GM18508 (cell line): ENCODE results near the gene ZNF763.
"Not testable (repeated sequence)": the region's sequence is repeated elsewhere in the genome, so short reads cannot be mapped to it uniquely, and the experiment has no call there.

Source experiments
- ATAC-seq: cut with Tn5 transposase; IDR thresholded peaks from one replicate; pipeline ENCODE4 v1.9.1; 2021; ENCODE audit warnings: moderate number of reproducible peaks; ENCODE audit not compliant: insufficient read depth, unreplicated experiment

Gene ZNF763

DNA sequence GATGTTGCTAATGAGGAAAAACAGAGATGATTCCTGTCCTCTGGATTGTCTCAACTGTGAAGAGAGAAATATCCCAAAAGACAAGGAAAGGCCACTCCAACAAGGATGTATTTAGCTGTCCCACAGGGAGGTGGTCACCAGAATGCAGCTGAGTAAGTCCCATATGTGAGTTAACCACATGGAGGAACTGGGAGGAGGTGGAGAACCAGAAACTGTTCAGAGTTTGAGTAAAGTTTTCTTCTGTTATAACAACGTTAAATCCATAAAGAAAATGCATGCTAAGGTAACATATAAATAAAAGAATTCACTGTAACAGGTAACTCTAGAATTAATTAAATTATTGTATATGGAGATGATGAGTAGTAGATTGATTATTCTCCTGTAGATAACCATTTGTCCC, 5.3 kb downstream of the ZNF763 start:
- no peak for ATAC-seq

DNA sequence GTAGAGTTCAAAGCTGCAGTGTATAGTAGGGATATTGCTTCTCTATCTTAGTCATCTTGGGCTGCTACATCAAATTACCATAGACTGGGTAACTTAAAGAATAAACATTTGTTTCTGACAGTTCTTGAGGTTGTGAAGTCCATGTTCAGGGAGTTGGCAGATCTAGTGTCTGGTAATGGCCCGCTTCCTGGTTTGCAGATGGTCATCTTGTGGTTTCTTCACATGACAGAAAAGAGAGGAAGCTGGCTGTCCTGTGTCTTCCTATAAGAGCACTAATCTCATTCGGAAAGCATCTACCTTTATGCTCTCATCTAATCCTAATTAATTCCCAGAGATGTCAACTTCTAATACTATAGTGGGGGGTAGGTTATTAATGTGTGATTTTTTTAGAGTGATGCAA, 6.2 kb downstream of the ZNF763 start:
- no peak for ATAC-seq

DNA sequence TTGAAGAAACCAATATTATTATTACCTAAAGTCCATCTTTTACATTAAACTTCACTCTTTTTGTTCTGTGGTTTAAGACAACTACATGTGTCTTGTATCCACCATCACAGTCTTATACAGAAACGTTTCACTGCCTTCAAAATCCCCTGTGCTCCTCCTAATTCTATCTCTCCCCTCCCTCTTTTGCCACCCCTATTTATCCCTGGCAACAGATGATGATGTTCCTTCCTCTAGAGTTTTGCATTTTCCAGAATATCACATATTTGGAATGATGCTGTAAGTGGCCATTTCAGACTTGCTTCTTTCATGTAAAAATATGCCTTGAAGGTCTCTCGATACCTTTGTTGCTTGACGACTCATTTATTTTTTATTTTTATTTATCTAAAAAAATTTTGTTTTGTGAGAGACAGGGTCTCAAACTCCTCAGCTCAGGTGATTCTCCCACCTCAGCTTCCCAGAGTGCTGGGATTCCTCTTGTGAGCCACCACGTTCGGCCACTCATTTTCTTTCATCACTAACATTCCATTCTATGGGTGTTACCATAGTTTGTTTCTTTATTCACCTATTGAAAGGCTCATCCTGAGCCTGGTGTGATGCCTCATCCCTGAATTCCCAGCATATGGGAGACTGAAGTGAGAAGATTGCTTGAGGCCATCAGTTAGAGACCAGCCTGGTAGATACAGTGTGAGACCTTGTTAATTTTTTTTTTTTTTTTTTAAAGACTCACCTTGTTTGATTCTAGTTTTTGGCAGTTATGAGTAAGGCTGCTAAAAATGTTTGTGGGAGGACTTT, 8.4 kb downstream of the ZNF763 start:
- no peak for ATAC-seq

DNA sequence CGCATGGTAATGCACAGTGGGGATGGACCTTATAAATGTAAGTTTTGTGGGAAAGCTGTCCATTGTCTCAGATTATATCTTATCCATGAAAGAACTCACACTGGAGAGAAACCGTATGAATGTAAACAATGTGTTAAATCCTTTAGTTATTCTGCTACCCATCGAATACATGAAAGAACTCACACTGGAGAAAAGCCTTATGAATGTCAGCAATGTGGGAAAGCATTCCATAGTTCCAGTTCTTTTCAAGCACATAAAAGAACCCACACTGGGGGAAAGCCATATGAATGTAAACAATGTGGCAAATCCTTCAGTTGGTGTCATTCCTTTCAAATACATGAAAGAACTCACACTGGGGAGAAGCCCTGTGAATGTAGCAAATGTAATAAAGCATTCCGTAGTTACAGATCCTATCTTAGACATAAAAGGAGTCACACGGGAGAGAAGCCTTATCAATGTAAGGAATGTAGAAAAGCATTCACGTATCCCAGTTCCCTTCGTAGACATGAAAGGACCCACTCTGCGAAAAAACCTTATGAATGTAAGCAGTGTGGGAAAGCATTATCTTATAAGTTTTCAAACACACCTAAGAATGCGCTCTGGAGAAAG, 13.8 kb downstream of the ZNF763 start:
- no peak for ATAC-seq

DNA sequence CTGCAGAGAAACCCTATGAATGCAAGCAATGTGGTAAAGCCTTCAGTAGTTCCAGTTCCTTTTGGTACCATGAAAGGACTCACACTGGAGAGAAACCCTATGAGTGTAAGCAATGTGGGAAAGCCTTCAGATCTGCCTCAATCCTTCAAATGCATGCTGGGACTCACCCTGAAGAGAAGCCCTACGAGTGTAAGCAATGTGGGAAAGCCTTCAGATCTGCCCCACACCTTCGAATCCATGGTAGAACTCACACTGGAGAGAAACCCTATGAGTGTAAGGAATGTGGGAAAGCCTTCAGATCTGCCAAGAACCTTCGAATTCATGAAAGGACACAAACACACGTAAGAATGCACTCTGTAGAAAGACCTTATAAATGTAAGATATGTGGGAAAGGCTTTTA, 14.7 kb downstream of the ZNF763 start:
- ATAC-seq, result no peak

DNA sequence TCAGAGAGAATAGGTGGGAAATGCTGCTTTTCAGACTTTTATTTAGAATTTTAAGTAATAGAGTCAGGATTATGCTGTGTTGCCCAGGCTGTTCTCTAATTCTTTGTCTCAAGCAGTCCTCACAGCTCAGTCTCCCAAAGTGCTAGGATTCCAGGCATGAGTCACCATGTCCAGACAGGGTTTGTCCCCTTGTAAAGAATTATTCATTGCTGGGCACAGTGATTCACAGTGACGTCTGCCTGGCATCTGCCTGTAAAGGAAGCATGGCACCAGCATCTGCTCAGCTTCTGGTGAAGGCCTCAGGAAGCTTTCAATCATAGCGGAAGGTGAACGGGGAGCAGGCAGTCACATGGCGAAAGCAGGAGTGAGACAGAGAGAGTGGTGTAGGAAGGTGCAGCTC, 17.7 kb downstream of the ZNF763 start:
- no peak for ATAC-seq

DNA sequence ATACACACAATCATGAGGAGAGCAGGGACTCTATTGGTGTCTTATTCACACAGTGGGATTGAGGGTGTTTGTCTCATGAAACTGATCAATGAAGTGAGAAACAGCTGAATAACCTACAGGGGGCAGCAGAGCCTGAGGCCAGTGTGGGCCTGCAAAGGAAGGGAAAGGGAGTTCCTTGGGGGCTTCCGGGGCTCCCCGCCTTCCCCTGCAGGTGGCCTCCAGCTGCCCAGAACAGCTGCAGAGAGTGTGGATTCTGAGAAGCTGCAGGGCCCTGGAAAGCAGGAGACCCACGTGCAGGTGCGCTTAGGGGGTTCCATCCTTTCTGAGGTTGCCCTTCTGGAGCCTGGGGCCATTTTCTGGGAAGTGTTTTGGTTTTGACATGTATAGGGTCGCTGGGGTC, 20.1 kb downstream of the ZNF763 start:
- no peak for ATAC-seq

DNA sequence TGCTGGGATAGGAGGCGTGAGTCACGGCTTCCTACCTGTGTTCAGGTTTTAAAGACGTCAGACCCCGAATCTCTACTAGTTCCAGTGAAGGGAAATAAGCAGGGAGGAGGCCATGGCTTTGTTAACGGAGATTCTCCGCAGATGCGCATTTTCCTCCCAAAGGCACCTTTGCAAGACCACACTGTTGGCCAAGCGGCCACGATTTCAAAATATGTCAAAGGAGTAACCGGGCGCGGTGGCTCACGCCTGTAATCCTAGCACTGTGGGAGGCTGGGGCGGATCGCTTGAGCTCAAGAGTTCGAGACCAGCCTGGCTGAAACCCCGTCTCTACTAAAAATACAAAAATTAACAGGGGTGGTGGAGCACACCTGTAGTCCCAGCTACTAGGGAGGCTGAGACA, 21.9 kb downstream of the ZNF763 start:
- ATAC-seq, result no peak

DNA sequence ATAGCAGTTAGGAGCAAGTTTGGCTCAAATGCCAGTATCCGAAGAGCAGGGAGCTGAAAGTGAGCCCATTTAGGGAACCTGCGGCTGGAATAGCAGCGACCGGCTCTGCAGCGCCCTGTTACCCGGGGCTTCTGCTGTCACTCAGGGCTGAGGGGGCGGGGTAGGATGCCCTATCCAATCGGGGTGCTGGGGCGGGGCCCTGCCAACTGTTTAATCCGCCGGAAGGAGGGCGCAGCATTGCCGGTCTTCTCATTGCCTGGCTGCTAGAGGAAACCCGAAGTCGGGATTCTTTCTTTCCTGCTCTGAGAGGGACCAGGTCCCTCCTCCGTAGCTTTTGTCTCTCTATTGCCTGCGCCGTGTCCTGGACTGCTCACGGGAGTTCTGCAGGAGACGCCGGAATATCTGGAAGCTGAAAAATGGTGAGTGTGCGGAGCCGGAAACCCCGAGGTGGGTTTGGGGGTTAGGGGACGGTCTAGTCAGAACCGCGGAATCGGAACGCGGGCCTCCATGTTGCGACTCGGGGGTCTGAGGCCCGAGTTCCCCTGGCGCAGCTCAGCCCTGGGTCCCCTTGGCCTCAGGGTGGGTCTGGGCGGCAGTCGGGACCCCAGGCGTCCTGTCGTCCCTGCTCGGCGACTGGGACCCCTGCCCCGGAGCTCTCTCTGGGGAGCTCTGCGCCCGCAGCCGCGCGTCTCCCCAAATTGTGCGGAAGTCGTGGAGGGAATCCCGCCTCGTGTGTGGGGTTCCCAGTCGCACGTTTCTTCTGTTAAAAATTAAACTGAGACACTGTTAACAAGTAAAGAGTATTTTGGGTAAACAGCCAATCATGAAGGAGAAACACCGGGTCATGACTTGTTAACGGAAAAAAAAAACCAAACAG, 22.8 kb downstream of the ZNF763 start:
- no peak for ATAC-seq

DNA sequence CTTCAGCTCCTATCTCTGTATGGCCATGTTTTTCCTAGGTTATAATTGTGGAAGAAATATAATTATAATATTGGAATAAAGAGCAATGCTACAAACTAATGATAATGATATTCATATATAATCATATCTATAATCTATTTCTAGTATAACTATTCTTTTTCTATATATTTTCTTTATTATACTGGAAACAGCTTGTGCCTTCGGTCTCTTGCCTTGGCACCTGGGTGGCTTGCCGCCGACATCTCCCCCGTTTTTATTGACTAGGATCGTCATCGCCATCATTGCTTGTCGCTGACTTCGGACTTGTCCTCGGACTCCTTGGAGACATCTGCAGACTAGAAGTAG, 24.2 kb downstream of the ZNF763 start:
- no peak for ATAC-seq

DNA sequence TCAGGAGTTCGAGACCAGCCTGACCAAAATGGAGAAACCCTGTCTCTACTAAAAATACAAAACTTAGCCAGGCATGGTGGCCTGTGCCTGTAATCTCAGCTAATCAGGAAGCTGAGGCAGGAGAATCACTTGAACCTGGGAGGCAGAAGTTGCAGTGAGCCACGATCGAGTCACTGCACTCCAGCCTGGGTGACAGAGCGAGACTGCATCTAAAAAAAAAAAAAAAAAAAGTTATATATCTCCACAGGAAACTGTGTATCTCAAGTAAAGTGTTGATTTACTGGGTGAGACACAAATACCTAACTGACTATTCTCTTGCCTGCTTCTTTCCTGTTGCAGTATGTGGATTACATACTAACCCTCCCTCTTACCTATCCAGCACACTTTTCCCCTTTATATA, 27.1 kb downstream of the ZNF763 start:
- ATAC-seq, result not testable (repeated sequence)

DNA sequence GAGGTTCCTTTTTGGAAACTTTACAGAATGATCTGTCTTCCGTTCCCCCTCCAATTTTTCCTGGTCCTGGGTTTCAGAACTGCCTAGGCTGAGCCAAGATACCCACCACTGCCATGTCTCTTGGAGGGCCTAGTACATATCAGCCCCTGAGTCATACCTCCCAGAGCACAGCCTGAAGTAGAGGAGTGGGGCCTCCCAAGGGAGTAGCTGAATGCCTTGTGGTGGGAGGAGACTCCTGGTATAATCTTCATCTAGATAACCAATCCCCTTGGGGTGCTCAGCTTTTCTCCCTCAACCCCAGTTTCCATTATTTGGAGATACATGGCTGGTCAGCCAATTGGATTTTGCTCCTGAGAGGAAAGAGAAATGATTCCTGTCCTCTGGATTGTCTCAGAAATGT, 30.3 kb downstream of the ZNF763 start:
- ATAC-seq, result no peak

DNA sequence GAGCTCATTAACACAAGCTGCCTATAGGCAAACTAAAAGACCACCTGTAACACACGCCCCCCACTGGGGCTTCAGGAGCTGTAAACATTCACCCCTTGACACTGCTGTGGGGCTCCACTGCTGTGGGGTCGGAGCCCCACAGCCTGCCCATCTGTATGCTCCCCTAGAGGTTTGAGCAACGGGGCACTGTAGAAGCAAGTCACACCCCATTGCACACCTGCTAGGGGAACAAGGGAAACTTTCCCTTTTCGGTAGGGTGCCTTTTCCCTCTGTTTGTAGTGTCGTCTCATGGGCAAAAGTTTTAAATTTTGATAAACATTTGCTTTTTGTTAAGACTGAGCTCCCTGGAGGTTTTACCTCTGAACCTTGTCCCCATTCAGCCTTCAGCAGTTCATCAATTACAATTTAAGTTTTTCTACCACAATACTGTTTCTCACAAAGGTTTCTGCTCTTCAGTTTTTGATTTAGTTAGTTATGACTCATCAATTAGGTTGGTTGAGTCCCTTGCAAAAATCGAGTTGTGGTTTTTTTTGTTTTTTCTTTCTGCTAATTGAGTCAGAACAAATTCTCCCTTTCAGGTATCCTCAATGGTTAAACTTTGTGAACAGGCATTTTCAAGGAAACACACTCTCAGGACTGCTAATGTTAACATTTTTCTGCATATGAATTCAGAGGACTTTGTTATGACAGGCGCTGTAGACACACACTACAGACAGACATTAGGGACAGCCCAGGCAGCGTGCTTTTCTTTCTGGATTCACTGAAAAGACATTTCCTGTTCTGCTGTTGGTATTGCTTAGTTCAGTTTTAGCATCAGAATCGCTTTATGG, 35.5 kb downstream of the ZNF763 start:
- ATAC-seq, result no peak

DNA sequence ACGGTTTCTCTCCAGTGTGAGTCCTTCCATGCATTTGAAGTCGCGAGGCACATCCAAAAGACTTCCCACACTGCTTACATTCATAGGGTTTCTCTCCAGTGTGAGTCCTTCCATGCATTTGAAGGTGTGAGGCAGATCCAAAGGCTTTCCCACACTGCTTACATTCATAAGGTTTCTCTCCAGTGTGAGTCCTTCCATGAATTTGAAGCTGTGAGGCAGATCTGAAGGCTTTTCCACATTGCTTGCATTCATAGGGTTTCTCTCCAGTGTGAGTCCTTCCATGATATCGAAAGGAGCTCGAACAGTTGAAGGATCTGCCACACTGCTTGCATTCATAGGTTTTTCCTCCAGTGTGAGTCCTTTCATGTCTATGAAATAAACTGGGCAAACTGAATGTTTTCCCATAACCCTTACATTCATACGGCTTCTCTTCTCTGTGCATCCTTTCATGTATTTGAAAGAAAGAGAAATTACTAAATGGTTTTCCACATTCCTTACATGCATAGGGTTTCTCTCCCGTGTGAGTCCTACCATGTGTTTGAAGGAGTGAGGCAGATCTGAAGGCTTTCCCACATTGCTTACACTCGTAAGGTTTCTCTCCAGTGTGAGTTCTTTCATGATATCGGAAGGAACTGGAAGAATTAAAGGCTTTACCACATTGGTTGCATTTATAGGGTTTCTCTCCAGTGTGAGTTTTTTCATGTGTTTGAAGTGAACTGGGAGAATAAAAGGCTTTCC, 50.3 kb downstream of the ZNF763 start:
- no peak for ATAC-seq

DNA sequence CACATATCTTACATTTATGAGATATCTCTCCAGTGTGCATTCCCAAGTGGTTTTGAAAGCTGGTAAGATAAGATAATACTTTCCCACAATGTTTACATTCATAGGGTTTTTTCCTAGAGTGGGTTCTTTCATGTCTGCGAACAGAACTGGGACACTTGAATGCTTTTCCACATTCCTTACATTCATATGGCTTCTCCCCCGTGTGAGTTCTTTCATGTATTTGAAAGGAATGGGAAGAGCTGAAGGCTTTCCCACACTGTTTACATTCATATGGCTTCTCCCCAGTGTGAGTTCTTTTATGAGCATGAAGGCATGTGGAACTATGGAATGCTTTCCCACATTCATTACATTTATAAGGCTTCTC, 50.9 kb downstream of the ZNF763 start:
- ATAC-seq, result no peak
